ENCODE data around the gene PAK5. TPM values are rescaled to one million over a fixed set of nuclear protein-coding genes. Genes with fewer than 3 reads are reported as not detected.

The PAK5 gene
- total and polyA plus RNA-seq, 2 of the 13 experiments (the other 11 are each of a cell fraction or from before 2014, with no cell fraction given): not detected

DNA sequence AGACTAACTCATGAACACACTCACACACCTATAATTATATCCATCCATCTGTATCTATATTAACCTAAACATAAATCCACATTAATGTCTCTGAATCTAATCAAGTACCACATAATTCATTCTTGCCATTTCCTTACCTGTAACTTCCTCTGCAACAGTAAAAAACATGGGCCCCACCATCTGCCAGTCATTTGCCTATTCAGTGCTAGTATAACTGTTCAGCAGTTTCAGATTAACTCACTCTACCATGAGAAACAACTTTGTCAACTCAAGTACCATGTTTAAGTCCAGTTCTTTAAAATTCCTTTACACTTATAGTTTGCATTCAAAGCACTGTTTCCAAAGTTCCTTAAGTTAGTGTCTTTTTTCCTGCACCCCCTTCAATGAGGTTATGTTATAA is 255.7 kb downstream of the PAK5 start:
- no peaks in the 10 kb centered on the region for H3K9me3 ChIP-seq (ENCODE audit: low read length)
- no peak for FAIRE-seq
- in situ Hi-C loops (cut with HindIII; ENCODE audit: extremely low pct_ligation_motif_present, low pct_unique_long_range_greater_than_20kb) (no loop called here), intact Hi-C loops (cut with micrococcal nuclease; ENCODE audit: unreplicated experiment) (no loop called here)
- H3K4me1 ChIP-seq (ENCODE audit: insufficient read depth, low read length): no peaks in the 10 kb centered on the region
- ChIA-PET POLR2A (no interaction called here), CTCF (ENCODE audit: low intra/inter-chr PET ratio, low total read pairs) (no interaction called here)
- H2AFZ ChIP-seq (ENCODE audit: low read length): no peak overlapping the region
- DNase-seq (ENCODE audit: low spot score): no peak
- no TSS peak for BruUV-seq (replicated peaks)
- H3K36me3 ChIP-seq (replicated peaks in 1 of 2; ENCODE audit: control insufficient read depth in 1 of 2, insufficient read depth in 2 of 2, low read length in 2 of 2): no peaks in the 10 kb centered on the region
- no peaks in the 10 kb centered on the region for H4K20me1 ChIP-seq (ENCODE audit: insufficient read depth, low read length)
- no peaks in the 10 kb centered on the region for H3K79me2 ChIP-seq (ENCODE audit: insufficient read depth, low read length)
- H3K4me3 ChIP-seq (replicated peaks in 1 of 3; ENCODE audit: insufficient read depth in 1 of 3, low read depth in 2 of 3, low read length in 3 of 3): no peak overlapping the region
- ATAC-seq: no peak
- H3K27ac ChIP-seq (ENCODE audit: extremely low read length, insufficient read depth, low read length): no peak overlapping the region
- H3K27me3 ChIP-seq (ENCODE audit: control insufficient read depth in 1 of 2, insufficient read depth in 2 of 2, low read length in 2 of 2): no peaks in the 10 kb centered on the region
- TF ChIP-seq ISX (CRISPR knock-in tag; conservative IDR thresholded peaks at IDR 0.05): no peak
- no peak for TF ChIP-seq GFI1 (CRISPR knock-in tag; IDR thresholded peaks at IDR 0.05; ENCODE audit: borderline replicate concordance)
- TF ChIP-seq ZBTB42 (CRISPR knock-in tag; IDR thresholded peaks at IDR 0.05): no peak
- TF ChIP-seq HOXA7 (CRISPR knock-in tag; IDR thresholded peaks at IDR 0.05): no peak
- TF ChIP-seq DR1 (CRISPR knock-in tag; IDR thresholded peaks at IDR 0.05): no peak
- TF ChIP-seq MBD4 (IDR thresholded peaks at IDR 0.05; ENCODE audit: borderline replicate concordance, low read length): no peak
- TF ChIP-seq NR3C1 (CRISPR knock-in tag; IDR thresholded peaks at IDR 0.05): no peak
- no peak for TF ChIP-seq ZNF660 (CRISPR knock-in tag; IDR thresholded peaks at IDR 0.05; ENCODE audit: borderline replicate concordance, low read depth)
- TF ChIP-seq JUN (CRISPR knock-in tag; IDR thresholded peaks at IDR 0.05): no peak
- TF ChIP-seq ZNF224 (CRISPR knock-in tag; IDR thresholded peaks at IDR 0.05): no peak
- TF ChIP-seq HNRNPLL (IDR thresholded peaks at IDR 0.05; ENCODE audit: low read depth, low read length, poor library complexity, severe bottlenecking): no peak
- TF ChIP-seq PHF8 (CRISPR knock-in tag; IDR thresholded peaks at IDR 0.05): no peak
- TF ChIP-seq SMAD3 (CRISPR knock-in tag; IDR thresholded peaks at IDR 0.05): no peak
- no peak overlapping the region for H3K4me2 ChIP-seq (ENCODE audit: low read depth, low read length)
- H3K9ac ChIP-seq (ENCODE audit: insufficient read depth, low read depth, low read length): no peak overlapping the region
